Nephron (organoid): ENCODE results near the gene PRRC2B.
"Not testable (repeated sequence)": the region's sequence is repeated elsewhere in the genome, so short reads cannot be mapped to it uniquely, and the experiment has no call there.

Source experiments
- H3K27ac Mint-ChIP-seq, 3 experiments: 2 replicates each; pipeline ENCODE4 v1.8.0; 2020; ENCODE audit warnings: mixed read lengths in 3 of 3, mild to moderate bottlenecking in 2 of 3, moderate library complexity in 1 of 3
- H3K27me3 Mint-ChIP-seq: 2 replicates; pipeline ENCODE4 v1.8.0; 2021; ENCODE audit warnings: low read depth, mild to moderate bottlenecking, moderate library complexity, mixed read lengths
- H3K36me3 Mint-ChIP-seq: 2 replicates; pipeline ENCODE4 v1.8.0; 2020; ENCODE audit warnings: low read depth, mixed read lengths
- H3K4me1 Mint-ChIP-seq: 2 replicates; pipeline ENCODE4 v1.8.0; 2020; ENCODE audit warnings: mixed read lengths
- H3K4me3 Mint-ChIP-seq, 3 experiments: 2 replicates each; pipeline ENCODE4 v1.8.0; 2020; ENCODE audit warnings: mild to moderate bottlenecking in 3 of 3, mixed read lengths in 3 of 3, moderate library complexity in 2 of 3
- H3K9me3 Mint-ChIP-seq: 2 replicates; pipeline ENCODE4 v1.8.0; 2020; ENCODE audit warnings: mixed read lengths
- CTCF ChIP-seq, 3 experiments: fragments of 200-600 bp; sonication (generic); IDR thresholded peaks; one replicate each; pipeline ENCODE4 v1.5.0; 2021; ENCODE audit warnings: antibody characterized with exemption in 3 of 3; ENCODE audit not compliant: unreplicated experiment in 3 of 3

The PRRC2B gene

GRCh38 chr9:131469356-131469755 lies 75.5 kb downstream of the PRRC2B start:
- Mint-ChIP-seq H3K9me3 (peaks cover 3% of the 10 kb centered on the region), H3K27me3 (no peaks in the 10 kb centered on the region), H3K36me3 (peaks cover 93% of the 10 kb centered on the region)

GRCh38 chr9:131469951-131470350 lies 76.1 kb downstream of the PRRC2B start:
- no peak for TF ChIP-seq CTCF (IDR thresholded peaks at IDR 0.05; ENCODE audit: unreplicated experiment in 3 of 3)
- Mint-ChIP-seq H3K4me3 (no peak overlapping the region), H3K36me3 (peaks cover 93% of the 10 kb centered on the region), H3K27ac (no peak overlapping the region), H3K27me3 (no peaks in the 10 kb centered on the region), H3K9me3 (peaks cover 3% of the 10 kb centered on the region), H3K4me1 (no peaks in the 10 kb centered on the region)

More at GRCh38 chr9:131469356-131469755, 75.5 kb downstream of the PRRC2B start:
- Mint-ChIP-seq H3K4me3 (no peak overlapping the region), H3K27ac (no peak overlapping the region), H3K4me1 (no peaks in the 10 kb centered on the region)
- no peak for TF ChIP-seq CTCF (IDR thresholded peaks at IDR 0.05; ENCODE audit: unreplicated experiment in 3 of 3)

DNA sequence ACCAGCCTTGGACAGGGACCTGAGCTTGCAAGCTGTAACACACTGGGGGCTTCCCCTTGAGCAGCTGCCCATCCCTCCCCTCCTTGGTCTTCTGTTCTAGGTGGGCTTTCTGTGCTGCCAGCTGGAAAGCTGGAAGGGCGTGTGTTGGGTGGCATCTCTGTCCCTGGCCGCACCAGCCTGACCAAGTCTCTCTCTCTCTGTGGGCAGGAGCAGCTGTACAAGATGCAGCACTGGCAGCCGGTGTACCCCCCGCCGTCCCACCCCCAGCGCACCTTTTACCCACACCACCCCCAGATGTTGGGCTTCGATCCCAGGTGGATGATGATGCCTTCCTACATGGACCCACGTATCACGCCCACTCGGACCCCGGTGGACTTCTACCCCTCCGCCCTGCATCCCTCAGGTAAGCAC lies 76.7 kb downstream of the PRRC2B start:
- Mint-ChIP-seq H3K4me3 (no peak overlapping the region), H3K27me3 (no peaks in the 10 kb centered on the region), H3K27ac (no peak overlapping the region), H3K9me3 (peaks cover 3% of the 10 kb centered on the region), H3K36me3 (peaks cover 90% of the 10 kb centered on the region), H3K4me1 (no peaks in the 10 kb centered on the region)
- TF ChIP-seq CTCF (IDR thresholded peaks at IDR 0.05; ENCODE audit: unreplicated experiment in 3 of 3), result no peak

DNA sequence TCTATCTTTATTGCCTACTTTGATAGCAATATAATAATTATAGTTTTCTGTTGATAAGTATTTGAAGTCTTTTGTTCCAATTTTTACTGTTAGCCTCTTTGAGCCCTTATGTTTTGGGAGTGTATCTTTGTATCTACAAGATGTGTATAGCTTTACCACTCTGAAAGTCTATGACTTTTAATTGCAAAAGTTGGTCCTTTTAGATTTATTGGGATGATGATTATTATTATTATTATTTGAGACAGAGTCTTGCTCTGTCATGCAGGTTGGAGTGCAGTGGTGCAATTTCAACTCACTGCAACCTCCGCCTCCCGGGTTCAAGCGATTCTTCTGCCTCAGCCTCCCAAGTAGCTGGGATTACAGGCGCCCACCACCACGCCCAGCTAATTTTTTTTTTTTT lies 78.2 kb downstream of the PRRC2B start:
- not testable (repeated sequence) for H3K9me3 Mint-ChIP-seq, H3K27me3 Mint-ChIP-seq, H3K27ac Mint-ChIP-seq, H3K4me3 Mint-ChIP-seq, H3K4me1 Mint-ChIP-seq
- H3K36me3 Mint-ChIP-seq, result peaks cover 84% of the 10 kb centered on the region

GRCh38 chr9:131473198-131473885 lies 79.5 kb downstream of the PRRC2B start:
- no peak for TF ChIP-seq CTCF (IDR thresholded peaks at IDR 0.05; ENCODE audit: unreplicated experiment in 3 of 3)
- no peak overlapping the region for H3K4me3 Mint-ChIP-seq
- H3K27me3 Mint-ChIP-seq, result no peaks in the 10 kb centered on the region
- no peaks in the 10 kb centered on the region for H3K4me1 Mint-ChIP-seq
- no peak overlapping the region for H3K27ac Mint-ChIP-seq
- H3K9me3 Mint-ChIP-seq, result peaks cover 3% of the 10 kb centered on the region
- H3K36me3 Mint-ChIP-seq, result peaks cover 79% of the 10 kb centered on the region

DNA sequence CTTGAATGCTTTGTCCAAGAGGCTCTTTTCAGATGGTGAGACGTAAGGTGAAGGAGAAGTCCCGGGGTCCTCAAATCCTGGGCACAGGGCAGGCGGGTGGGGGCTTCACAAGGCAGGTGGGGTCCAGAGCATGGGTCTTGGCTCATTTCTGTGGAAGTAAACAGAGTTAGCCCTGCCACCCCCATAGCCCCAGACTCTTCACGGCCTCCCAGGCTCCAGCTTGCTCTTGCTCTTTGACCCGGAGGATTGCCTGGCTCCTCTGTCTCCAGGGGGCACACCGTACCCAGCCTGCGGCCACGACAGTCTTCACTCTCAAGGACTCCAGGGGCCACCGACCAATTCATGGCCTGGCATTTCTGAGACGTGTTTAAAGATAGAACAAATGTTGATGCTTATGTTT lies 80.0 kb downstream of the PRRC2B start:
- no peak for TF ChIP-seq CTCF (IDR thresholded peaks at IDR 0.05; ENCODE audit: unreplicated experiment in 3 of 3)
- peaks cover 3% of the 10 kb centered on the region for H3K9me3 Mint-ChIP-seq
- H3K36me3 Mint-ChIP-seq, result peaks cover 78% of the 10 kb centered on the region
- H3K27ac Mint-ChIP-seq, result no peak overlapping the region
- no peak overlapping the region for H3K4me3 Mint-ChIP-seq
- no peaks in the 10 kb centered on the region for H3K27me3 Mint-ChIP-seq
- no peaks in the 10 kb centered on the region for H3K4me1 Mint-ChIP-seq
